Stimulated activated CD4-positive, alpha-beta T cell treated with anti-CD3 and anti-CD28 coated beads, Interleukin-1b, Interleukin-23, amount 100 ng/mL, for 24 hours (primary cell): Measurements from ENCODE around the gene USF2.

Experiments used
- DNase-seq, 4 experiments: peaks; one replicate each; pipeline ENCODE4 v3.0.0-alpha.2; 2020; ENCODE audit warnings: low read depth in 4 of 4, low spot score in 1 of 4

The USF2 gene

DNA sequence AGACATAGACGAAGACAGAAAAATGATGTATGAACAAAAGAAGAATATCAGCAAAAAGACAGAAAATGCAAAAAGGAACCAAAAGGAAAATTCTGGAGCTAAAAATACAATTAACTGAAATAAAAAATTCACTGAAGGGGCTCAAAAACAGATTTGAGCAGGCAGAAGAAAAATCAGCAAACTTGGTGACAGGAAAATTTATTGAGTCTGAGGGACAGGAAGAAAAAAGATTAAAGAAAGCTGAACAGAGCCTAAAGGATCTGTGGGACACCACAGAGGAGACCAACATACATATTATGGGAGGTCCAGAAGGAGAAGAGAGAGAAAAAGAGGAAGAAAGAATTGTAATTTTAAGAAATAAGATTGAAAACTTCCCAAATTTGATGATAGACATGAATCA is 27.3 kb upstream of the USF2 start:
- no peak for DNase-seq

DNA sequence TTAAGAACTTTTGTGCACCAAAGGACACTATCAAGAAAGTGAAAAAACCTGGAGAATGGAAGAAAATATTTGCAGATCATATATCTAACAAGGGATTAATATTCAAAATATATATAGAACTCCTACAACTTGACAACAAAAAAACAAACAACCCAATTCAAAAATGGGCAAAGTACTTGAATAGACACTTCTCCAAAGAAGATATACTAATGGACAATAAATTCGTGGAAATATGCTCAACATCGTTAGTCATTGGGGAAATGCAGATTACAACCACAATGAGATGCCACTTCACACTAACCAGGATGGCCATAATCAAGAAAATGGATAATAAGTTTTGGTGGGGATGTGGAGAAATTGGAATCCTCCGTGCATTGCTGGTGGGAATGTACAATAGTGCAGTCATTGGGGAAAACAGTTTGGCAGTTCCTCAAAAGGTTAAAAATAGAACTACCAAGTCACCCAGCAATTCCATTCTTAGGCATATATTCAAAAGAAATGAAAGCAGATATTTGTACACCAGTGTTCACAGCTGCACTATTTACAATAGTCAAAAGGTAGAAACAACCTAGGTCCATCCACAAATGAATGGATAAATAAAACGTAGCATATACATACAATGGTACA is 22.2 kb upstream of the USF2 start:
- no peak for DNase-seq

DNA sequence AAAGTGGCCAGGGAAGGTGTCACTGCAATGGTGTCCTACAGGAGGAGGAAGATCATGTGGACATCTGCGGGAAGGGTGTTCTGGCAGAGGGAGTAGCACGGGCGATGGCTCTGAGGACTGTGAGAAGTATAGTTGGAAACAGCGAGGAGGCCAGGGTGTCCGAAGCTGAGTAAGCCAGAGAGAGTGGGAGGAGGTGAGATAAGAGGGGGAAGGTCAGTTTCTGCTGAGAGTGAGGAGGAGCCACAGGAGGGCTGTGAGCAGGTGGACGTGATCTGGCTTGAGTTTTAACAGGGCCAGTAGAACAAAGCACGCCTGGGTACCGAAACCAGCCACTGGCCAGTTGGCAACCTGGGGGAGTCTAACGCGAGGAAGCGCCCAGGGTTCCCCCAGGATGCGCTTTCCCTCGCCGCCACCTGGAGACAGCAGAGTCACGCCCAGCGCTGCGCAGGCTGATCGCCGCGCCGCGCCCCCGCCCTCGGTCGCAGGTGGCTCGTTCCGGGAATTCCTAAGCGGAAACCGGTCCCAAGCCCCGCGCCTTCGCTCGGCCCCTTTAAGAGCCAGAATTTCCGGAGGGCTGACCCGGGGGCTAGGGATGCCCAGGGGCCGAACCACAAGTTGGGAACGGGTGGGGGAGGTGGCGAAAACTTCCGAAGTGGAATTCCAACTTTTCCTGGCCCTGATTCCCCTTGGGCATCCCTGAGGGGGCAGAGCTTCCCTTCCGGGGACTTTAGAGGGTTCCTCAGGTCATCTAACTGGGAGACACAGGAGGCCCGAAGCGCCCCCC is 21.0 kb upstream of the USF2 start:
- DNase-seq = peak in 1 of 4 experiments; percentile 51

DNA sequence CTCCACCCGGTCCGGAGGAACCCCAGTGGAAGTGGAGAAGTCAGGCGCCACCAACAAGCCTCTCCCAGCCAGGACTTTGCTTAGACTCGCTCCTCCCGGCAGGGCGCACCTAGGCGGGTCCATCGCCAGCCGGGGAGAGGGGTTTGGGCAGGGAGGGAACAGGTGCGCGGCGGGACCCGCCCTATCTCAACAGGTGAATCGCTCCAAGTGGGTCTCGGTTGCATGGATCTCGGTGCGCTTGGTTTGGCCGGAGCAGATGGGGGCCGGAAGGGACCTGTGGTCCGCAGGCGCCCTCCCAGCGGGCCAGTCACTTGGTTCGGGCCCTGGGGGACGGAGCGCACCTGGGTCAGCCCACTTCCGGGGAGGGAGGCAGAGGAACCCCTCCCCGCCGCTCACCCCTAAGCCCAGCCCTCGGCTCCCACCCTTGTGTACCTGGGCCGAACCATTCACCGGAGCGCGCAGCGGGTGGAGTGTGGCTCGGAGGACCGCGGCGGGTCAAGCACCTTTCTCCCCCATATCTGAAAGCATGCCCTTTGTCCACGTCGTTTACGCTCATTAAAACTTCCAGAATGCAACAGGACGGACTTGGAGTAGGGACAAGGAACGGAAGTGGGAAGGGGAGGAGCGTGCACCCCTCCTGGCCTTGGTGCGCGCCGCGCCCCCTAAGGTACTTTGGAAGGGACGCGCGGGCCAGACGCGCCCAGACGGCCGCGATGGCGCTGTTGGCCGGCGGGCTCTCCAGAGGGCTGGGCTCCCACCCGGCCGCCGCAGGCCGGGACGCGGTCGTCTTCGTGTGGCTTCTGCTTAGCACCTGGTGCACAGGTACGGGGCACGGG is 20.2 kb upstream of the USF2 start, which contains the start of gene LSR:
Gene LSR, plus strand, starts transcription at position 693 of the 836 bp plus-strand sequence. Its CDS starts 21 bp downstream, at position 714.
- peak in 2 of 4 experiments; percentile 41 to 54 for DNase-seq

DNA sequence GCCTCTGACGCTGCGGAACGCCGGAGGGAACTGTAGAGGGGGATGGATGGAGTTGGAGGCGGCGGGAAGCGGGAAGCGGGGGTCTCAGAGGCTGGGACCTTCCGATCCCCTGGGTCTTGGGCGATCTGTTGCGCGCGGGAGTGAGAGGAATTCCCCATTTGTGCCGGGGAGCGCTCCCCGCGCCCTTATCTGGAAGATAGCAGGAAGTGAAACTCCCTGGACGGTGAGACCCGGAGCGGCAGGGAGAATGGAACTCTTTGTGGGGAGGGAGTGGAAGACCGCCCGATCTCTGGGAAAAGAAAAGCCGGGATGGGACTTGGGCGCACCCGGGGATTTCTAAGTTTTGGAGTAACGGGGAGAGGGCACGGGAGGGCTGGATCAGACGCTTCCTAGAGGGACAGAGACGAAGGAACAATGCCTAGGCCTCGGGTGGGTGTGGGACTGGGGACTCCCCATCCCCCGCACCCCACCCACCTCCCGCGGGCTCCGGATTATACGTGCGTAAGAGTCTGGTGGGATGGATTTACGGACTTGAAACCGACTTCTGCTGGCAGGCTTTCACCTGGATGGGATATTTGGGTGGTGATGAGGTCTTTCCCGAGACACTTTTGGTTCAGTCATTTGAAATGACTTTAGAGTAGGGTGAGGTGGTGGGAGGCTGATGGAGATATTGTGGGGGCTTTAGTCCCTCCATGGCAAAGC is 19.5 kb upstream of the USF2 start:
- DNase-seq = no peak

DNA sequence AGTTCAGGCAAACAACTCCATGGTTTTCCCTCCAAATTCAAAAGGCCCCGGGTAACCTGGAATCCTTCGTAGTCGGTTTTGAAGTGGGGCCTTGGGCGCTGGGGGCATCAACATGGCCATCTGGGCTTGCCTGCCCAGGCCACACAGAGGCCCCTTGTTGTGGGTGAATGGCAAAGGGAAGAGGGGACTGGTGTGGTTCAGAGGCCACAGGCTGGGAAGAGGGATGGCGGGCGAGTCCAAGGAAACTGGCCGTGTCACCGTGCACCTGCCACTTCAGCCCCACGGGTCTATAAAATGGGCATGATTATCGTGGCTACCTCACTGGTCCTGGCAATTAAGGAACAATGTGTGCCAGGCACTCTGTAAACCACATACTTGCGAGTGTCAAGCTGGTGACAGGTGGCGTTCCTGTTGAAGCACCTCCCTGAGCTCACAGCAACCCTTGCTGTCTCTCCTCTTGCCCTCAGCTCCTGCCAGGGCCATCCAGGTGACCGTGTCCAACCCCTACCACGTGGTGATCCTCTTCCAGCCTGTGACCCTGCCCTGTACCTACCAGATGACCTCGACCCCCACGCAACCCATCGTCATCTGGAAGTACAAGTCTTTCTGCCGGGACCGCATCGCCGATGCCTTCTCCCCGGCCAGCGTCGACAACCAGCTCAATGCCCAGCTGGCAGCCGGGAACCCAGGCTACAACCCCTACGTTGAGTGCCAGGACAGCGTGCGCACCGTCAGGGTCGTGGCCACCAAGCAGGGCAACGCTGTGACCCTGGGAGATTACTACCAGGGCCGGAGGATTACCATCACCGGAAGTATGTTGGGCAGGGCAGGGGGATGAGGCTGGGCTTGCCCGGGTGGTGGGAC is 18.7 kb upstream of the USF2 start:
- DNase-seq = no peak

DNA sequence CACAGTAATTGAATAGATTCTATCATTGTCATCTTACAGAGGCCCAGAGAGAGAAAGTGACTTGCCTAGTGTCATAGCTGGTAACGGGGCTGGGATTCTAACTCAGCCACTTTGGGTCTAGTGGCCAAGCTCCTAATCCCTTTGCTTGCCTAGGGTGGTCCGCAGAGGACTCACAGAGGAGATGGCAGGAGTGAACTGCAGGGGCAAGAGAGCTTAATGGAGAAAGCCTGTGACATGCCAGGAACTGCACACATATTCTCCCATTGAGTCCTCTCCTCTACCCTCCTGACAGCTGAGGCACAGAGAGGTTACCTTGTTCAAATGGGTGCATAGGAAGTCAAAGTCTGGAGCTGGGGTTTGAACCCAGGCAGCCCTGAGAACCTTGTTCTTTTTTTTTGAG is 17.3 kb upstream of the USF2 start:
- DNase-seq = no peak

DNA sequence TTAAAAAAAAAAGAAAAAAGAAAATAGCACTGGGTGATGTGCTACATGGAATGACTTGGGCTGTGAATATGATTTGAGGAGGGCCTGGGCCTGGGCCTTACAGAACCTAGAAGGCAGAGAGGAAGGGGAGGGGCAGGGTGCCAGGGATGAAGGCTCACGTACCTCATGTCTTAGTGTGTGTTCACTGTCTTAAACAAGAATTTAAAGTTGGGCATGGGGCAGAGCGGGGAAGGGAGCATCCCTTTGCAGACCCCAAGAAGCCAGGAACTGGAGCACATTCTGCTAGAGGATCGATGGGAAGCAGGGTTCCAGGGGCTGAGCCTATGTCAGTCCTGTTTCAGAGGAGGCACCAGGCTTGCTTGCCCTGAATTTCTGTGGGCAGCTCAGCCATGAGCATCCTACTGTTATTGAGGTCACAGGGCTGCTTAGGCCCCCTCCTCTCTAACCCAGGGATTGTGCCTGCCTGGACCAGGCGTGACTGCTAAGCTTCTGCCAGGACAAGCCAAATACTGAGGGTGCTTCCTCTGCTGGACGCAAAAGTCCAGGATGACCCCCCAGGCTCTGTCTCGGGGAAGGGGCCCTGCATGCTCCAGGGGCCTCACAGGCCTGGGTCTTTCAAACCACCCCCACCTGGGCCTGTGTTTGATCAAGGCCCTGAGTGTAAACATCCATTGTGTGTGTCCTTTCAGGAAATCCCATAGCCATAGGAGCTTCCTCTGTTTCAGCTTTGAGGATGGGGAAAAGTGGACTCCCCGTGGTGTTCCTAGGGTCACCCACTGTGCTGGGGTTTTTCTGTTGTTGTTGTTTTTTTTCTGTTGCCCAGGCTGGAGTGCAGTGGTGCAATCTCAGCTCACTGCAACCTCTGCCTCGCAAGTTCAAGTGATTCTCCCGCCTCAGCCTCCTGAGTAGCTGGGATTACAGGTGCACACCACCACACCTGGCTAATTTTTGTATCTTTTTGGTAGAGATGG is 15.2 kb upstream of the USF2 start:
- no peak for DNase-seq

DNA sequence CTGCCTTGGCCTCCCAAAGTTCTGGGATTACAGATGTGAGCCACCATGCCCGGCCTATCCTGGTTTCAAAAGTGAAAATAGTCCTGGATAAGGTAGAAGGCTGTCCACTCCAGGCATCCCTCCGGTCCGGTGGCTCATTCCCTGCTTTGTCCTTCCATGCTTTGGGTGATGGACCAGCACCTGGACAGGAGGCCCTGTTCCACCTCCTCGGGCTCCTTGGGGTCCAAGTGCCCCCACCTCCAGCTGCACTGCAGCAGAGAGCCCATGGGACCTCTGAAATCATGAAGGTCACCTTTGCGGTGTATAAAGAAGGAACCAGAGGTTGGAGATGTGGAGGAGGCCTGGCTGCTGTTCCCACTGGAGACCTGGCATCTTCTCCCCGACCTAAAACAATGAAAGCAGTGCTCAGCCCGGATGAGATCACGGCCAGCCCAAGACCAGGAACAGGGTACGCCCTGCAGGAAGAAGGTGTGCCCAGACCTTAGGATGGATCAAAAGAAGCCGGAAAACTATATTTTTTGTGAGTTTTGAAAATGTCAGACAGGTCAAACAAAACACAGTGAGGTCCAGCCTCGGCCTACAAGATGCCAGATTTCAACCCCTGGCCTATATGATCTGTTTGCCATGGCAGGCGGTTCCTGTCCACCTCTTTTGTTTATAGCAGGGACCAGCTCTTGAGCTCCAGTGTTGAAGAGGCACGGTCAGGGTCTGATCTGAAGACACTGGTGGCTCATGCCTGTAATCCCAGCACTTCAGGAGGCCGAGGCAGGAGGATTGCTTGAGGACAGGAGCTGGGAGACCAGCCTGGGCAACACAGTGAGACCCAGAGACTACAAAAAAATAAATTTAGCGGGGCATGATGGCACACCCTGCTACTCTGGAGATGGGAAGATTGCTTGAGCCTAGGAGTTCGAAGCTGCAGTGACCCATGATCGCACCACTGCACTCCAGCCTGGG is 14.1 kb upstream of the USF2 start:
- DNase-seq = no peak

DNA sequence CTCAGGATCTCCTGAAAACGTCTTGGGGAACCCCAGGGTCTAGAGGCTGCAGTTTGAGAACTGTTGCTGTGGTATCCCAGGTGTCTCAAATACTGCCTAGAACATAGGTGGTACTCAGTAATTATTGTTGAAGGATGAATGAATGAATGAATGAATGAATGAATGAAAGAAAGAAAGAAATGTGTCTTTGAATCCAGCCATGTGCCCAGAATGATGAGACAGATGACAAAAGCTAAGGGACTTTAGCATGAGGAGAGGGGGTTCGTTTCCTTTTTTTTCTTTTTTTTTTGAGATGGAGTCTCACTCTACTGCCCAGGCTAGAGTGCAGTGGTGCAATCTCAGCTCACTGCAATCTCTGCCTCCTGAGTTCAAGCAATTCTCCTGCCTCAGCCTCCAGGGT is 12.2 kb upstream of the USF2 start:
- no peak for DNase-seq

DNA sequence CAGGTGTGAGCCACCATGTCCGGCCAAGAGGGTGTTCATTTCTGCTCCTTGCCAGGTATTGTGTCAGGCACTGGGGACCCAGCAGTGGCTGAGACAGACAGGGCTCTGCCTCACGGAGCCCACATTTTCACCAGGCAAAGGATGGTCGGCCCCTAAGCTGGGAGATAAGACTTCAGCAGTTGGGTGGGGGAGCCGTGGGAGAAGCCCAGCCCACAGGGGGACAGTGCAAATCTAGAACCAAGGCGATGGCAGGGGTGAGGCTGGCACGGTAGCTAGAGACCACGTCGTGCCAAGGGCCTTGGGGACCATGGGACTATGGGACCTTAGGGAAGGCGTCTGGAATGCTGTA is 11.7 kb upstream of the USF2 start:
- DNase-seq = no peak

DNA sequence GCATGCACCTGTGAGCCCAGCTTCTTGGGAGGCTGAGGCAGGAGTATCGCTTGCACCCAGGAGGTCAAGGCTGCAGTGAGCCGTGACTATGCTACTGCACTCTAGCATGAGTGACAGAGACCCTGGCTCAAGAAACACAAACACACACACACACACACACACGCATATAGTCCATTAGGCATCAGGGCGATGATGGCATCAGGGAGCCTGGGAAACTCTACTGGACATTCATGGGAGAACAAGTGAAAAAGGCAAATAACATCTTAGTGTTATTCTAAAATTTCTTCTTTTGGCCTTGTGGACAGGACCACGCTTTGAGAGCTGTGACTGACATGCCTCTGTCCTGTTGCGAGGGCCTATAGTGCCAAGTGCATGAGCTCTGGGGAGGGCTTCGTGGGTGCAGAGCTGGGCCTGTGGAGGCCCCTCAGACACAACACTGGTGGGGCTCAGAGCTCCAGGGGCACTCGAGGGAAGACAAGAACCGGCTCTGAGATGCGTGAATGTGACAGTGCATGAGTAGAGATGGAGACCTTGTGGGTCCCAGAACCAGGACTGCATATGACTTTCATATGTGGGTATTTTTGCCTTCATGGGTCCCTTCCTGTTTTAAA is 8.0 kb upstream of the USF2 start:
- DNase-seq = no peak

DNA sequence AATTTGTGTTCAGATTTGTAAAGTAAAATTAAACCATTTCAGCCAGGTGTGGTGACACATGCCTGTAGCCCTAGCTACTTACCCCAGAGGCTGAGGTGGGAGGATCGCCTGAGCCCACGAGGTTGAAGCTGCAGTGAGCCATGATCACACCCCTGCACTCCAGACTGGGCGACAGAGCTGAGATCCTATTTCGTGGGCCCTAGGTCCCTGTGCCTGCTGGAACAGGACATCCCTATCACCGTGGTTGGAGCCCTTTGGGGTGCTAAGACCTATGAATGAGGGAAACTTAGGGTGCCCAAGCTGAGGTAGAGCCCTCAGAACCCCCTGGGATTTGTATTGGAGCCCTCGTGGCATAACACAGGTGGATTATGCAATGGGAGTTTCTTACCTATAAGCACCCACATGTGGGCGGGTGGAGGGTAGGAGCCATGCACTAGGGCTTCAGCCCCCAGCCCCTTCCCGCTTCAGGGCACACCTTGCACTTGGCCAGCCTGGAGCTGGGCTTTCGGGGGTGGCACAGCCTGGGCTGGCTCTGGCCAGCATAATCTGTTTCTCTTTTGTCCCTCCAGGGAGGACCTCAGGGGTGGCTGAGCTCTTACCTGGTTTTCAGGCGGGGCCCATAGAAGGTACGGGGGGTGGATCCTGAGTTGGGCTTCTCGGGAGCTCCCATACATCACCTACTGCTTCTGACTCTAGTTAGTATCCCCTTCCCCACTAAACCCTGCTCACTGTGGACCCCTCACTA is 7.2 kb upstream of the USF2 start:
- no peak for DNase-seq

DNA sequence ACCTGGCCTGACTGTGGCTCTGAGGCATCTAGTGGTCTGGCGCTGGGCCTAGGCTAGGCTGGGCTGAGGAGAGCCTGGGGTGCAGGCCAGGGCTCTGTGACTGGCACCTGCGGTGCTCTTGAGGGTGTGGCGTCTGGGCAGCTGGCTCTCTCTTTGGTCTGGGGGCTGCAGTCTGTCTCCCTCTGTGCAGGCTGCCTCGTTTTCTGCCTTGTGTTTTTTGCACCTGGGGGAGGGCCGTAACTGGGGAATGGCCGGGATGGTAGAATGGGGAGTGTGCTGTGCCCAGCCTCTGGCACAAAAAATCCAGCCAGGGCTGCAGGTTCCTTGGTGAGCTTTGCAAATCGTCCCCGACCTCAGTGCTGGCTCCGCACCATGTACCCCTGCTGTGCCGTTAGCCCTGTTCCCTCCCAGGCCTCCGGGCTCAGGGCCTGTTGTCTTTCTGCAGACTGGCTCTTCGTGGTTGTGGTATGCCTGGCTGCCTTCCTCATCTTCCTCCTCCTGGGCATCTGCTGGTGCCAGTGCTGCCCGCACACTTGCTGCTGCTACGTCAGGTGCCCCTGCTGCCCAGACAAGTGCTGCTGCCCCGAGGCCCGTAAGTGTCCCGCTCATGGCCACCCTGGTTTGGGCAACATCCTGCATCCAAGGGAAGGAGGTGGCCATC is 6.5 kb upstream of the USF2 start:
- no peak for DNase-seq

DNA sequence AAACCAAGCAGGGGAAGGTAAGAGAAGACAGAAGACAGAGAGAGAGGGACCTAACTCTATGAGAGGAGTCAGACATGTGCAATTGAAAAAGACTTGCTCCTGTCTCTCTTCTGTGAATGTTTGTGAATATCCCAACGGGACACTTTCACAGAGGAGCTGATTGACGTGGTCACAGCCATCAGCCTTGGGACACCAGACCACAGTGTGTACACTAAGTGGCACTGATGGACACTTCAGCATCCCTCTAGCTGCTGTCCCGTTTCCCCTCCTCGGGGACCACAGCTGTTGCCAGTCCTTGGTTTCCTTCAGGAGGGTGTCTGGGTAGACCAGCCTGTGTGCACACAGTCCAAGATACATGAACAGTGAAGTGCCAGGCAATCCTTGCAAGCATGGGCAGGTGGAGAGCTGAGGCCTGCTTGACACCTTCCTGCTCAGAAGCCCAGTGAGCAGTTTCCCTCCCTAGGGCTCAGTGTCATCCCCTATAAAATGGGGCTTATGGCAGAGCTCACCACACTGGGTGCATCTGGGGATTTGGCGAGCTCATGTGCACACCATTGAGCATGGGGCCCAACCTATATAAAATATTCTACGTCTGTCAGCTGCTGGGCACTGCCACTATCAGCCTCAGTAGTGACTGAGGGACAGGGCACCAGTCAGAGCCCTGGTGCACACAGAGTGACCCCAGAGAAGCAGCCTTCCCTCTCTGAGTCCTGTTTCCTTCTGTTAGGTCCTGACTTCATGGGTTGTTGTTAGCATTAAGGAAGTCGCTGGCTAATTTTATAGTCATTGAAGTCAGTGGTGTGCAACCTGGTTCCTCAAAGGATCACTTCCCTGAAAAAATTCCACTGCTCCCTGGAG is 4.3 kb upstream of the USF2 start:
- no peak for DNase-seq
